ENCODE data around the gene AMN.

The AMN gene

GRCh38 chr14:102969901-102970300, 47.4 kb downstream of the AMN start:
- no peak for DNase-seq

- DNase-seq = no peak
These were observed 48.0 kb downstream of the AMN start for GRCh38 chr14:102970496-102970895.

- no peak for DNase-seq
These were observed 48.9 kb downstream of the AMN start for GRCh38 chr14:102971314-102971713.

- DNase-seq = no peak
These were observed 49.6 kb downstream of the AMN start for GRCh38 chr14:102971836-102972606.

GRCh38 chr14:102973706-102974285, 51.3 kb downstream of the AMN start:
- no peak for DNase-seq

- DNase-seq = no peak
These were observed 53.2 kb downstream of the AMN start for GRCh38 chr14:102975662-102976061.

GRCh38 chr14:102977475-102977874, 55.0 kb downstream of the AMN start:
- DNase-seq = no peak

- no peak for DNase-seq
These were observed 56.9 kb downstream of the AMN start for GRCh38 chr14:102979406-102979805.

GRCh38 chr14:102980409-102980810, 57.9 kb downstream of the AMN start:
- no peak for DNase-seq
